Activated CD8-positive, alpha-beta T cell treated with anti-CD3 and anti-CD28 coated beads for 36 hours (primary cell): ENCODE measurements around the gene CEBPG. TPM values are rescaled to one million over a fixed set of nuclear protein-coding genes. Genes with fewer than 3 reads are reported as not detected.

Experiments used
- ATAC-seq: fragments of 200-7000 bp; cut with Tn5 transposase; one replicate; pipeline ENCODE4 v1.10.0; 2021; ENCODE audit warnings: mild to moderate bottlenecking, moderate library complexity
- CTCF ChIA-PET: fragments of 350-600 bp; sonication (Branson Sonifier 250); formaldehyde crosslinking; loops from one replicate; lab custom pipeline; 2021; ENCODE audit warnings: antibody characterized with exemption; lab: Charles Lee
- POLR2A ChIA-PET: fragments of 350-600 bp; sonication (Branson Sonifier 250); formaldehyde crosslinking; loops from one replicate; lab custom pipeline; 2021; ENCODE audit warnings: antibody characterized with exemption; lab: Charles Lee
- DNase-seq: peaks from one replicate; pipeline ENCODE4 v3.0.0-alpha.2; 2020
- H3K27ac Mint-ChIP-seq: one replicate; pipeline ENCODE4 v1.8.0; 2021; ENCODE audit warnings: mild to moderate bottlenecking, mixed read lengths
- H3K27me3 Mint-ChIP-seq: one replicate; pipeline ENCODE4 v1.8.0; 2021; ENCODE audit warnings: mixed read lengths
- H3K36me3 Mint-ChIP-seq: one replicate; pipeline ENCODE4 v1.8.0; 2021; ENCODE audit warnings: low read depth, mixed read lengths
- H3K4me1 Mint-ChIP-seq: one replicate; pipeline ENCODE4 v1.8.0; 2021; ENCODE audit warnings: low read depth, mixed read lengths
- H3K4me3 Mint-ChIP-seq: one replicate; pipeline ENCODE4 v1.8.0; 2021; ENCODE audit warnings: mild to moderate bottlenecking, moderate library complexity, mixed read lengths
- H3K9me3 Mint-ChIP-seq: one replicate; pipeline ENCODE4 v1.8.0; 2021; ENCODE audit warnings: mixed read lengths
- intact Hi-C: fragments of 100-400 bp; cut with micrococcal nuclease; formaldehyde crosslinking; loops from one replicate; pipeline ENCODE4 v1.10.0; 2022
- total RNA-seq, 2 experiments: library from RNA; stranded (reverse); gene quantifications; one replicate each; pipeline ENCODE4 v1.2.3, GENCODE V29; 2021
- TF ChIP-seq, protein P1 (sequence below): fragments of 200-600 bp; IDR thresholded peaks from one replicate; pipeline ENCODE4 v1.8.0; 2022; ENCODE audit warnings: antibody characterized with exemption, mild to moderate bottlenecking

CEBPG gene
- total RNA-seq, 2 experiments from 2014 or later, result 28.3 to 30.1 TPM

DNA sequence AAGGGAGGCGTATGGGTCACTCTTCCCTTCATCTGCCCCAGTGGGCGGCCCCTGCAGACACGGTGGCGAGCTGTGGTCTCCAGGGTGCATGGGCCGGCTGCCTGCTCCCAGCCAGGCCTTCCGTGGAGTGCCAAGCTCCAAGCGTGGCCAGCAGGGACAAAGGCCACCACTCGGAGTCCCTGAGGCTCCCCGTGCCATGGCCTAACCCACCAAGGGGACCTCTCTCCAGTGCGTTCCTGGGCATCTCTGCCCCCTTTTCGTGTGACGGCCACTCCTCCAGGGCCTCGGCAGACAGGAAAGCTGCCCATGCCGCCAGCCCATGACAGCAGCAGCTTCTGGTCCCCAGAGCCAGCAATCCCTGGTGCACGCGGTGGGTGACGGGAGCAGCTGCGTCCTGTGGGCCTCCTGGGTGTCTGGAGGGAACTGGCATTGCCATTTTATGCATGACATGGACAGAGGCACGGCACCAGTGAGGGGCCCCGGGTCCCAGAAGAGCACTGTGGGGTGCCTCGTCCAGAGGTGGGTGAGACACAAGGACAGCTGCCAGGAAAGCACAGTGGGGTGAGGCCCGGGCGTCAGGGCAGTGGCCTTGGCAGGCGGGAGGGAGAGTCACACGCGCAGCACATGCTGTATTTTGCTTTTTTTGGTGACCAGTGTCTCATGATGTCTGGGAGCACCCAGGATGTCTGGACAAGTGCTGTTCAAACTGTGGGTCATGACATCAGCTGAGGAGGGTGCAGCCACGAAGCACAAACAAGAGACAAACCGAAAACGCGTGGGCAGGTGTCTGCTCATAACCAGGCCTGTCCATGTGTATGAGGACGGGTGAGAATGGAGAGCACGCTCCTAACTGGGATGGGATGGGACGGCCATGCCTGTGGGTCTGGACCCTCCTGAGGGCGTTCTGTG lies 32.3 kb downstream of the CEBPG start:
- DNase-seq (peak; percentile 27), ATAC-seq (no peak)
- no peaks in the 10 kb centered on the region for H3K36me3 Mint-ChIP-seq
- no peaks in the 10 kb centered on the region for H3K27me3 Mint-ChIP-seq
- H3K9me3 Mint-ChIP-seq, result no peaks in the 10 kb centered on the region
- CTCF ChIA-PET, result interaction anchor here (0.6 to 3.1 kb wide), 15 partner anchors 10 to 280 kb away, joined by 3 to 34 read pairs (median 5); no protein-coding TSS in a partner anchor
- peaks cover 2% of the 10 kb centered on the region for H3K4me1 Mint-ChIP-seq
- H3K27ac Mint-ChIP-seq, result no peak overlapping the region
- intact Hi-C loops, result loop anchor here (2.0 to 10.0 kb wide), 2 partner anchors 171 to 261 kb away; no protein-coding TSS in a partner anchor
- H3K4me3 Mint-ChIP-seq, result no peak overlapping the region
- TF ChIP-seq, protein P1, sequence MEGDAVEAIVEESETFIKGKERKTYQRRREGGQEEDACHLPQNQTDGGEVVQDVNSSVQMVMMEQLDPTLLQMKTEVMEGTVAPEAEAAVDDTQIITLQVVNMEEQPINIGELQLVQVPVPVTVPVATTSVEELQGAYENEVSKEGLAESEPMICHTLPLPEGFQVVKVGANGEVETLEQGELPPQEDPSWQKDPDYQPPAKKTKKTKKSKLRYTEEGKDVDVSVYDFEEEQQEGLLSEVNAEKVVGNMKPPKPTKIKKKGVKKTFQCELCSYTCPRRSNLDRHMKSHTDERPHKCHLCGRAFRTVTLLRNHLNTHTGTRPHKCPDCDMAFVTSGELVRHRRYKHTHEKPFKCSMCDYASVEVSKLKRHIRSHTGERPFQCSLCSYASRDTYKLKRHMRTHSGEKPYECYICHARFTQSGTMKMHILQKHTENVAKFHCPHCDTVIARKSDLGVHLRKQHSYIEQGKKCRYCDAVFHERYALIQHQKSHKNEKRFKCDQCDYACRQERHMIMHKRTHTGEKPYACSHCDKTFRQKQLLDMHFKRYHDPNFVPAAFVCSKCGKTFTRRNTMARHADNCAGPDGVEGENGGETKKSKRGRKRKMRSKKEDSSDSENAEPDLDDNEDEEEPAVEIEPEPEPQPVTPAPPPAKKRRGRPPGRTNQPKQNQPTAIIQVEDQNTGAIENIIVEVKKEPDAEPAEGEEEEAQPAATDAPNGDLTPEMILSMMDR, result no peak
- POLR2A ChIA-PET, result interaction anchor here (1.3 kb wide), 1 partner anchor 171 kb away, joined by 4 read pairs; no protein-coding TSS in a partner anchor

GRCh38 chr19:33406521-33407139 lies 33.1 kb downstream of the CEBPG start:
- no peak overlapping the region for H3K27ac Mint-ChIP-seq
- CTCF ChIA-PET, result interaction anchor here (0.6 to 3.1 kb wide), 25 partner anchors 9 to 365 kb away, joined by 3 to 34 read pairs (median 4); no protein-coding TSS in a partner anchor

DNA sequence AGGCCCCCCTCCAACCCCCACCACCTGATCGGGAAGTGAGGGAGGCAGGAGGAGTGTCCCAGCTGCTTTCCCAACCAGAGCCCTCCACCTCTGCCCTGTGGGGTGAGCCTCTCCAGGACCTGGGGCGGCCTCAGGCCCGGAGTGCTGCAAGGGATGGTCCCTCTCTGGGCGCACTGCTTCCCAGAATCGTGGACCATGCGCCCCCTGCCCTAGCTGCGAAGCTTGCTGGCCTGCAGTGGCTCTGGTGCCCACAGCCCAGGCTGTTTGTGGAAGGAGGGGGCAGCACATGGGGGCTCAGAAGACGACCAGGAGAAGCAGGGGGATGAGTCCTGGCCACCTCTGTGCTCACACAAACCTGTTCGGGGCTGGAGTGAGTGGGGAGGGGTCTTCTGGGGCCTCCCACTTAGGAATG lies 33.6 kb downstream of the CEBPG start:
- ChIA-PET POLR2A (no interaction called here), CTCF (interaction anchor here (0.6 to 3.1 kb wide), 20 partner anchors 9 to 364 kb away, joined by 3 to 34 read pairs (median 4); no protein-coding TSS in a partner anchor)
- DNase-seq (no peak), ATAC-seq (no peak)
- H3K36me3 Mint-ChIP-seq, result no peaks in the 10 kb centered on the region
- H3K27ac Mint-ChIP-seq, result no peak overlapping the region
- intact Hi-C loops, result loop anchor here (2.0 to 10.0 kb wide), 2 partner anchors 172 to 262 kb away; no protein-coding TSS in a partner anchor
- TF ChIP-seq, protein P1, result no peak
- peaks cover 2% of the 10 kb centered on the region for H3K4me1 Mint-ChIP-seq
- no peak overlapping the region for H3K4me3 Mint-ChIP-seq
- no peaks in the 10 kb centered on the region for H3K27me3 Mint-ChIP-seq
- no peaks in the 10 kb centered on the region for H3K9me3 Mint-ChIP-seq

More at GRCh38 chr19:33406521-33407139, 33.1 kb downstream of the CEBPG start:
- H3K4me1 Mint-ChIP-seq, result peaks cover 2% of the 10 kb centered on the region
- intact Hi-C loops, result loop anchor here (2.0 to 10.0 kb wide), 2 partner anchors 172 to 262 kb away; no protein-coding TSS in a partner anchor
- POLR2A ChIA-PET, result interaction anchor here (1.3 kb wide), 1 partner anchor 172 kb away, joined by 4 read pairs; no protein-coding TSS in a partner anchor
- peak; percentile 81 for DNase-seq
- ATAC-seq, result peak; percentile 91
- H3K4me3 Mint-ChIP-seq, result no peak overlapping the region
- TF ChIP-seq, protein P1, result peak; percentile 84
- H3K27me3 Mint-ChIP-seq, result no peaks in the 10 kb centered on the region
- no peaks in the 10 kb centered on the region for H3K9me3 Mint-ChIP-seq
- H3K36me3 Mint-ChIP-seq, result no peaks in the 10 kb centered on the region

GRCh38 chr19:33407716-33408115 lies 34.2 kb downstream of the CEBPG start:
- Mint-ChIP-seq H3K36me3 (no peaks in the 10 kb centered on the region), H3K4me1 (peaks cover 2% of the 10 kb centered on the region), H3K27ac (no peak overlapping the region), H3K4me3 (no peak overlapping the region), H3K9me3 (no peaks in the 10 kb centered on the region), H3K27me3 (no peaks in the 10 kb centered on the region)
- intact Hi-C loops, result loop anchor here (2.0 to 10.0 kb wide), 2 partner anchors 173 to 263 kb away; no protein-coding TSS in a partner anchor
- TF ChIP-seq, protein P1, result no peak
- ChIA-PET CTCF (interaction anchor here (1.2 to 3.1 kb wide), 5 partner anchors 33 to 364 kb away, joined by 3 to 34 read pairs (median 5); no protein-coding TSS in a partner anchor), POLR2A (no interaction called here)
- ATAC-seq (no peak), DNase-seq (no peak)
